Naive thymus-derived CD8-positive, alpha-beta T cell (primary cell): ENCODE results near the gene GPR152. TPM values are rescaled to one million over a fixed set of nuclear protein-coding genes. Genes with fewer than 3 reads are reported as not detected.

Experiments
- ATAC-seq, 2 donors: fragments of 150-1000 bp; cut with Tn5 transposase in 1 of 2; sonication (Bioruptor Pico), chemical (Tn5 transposase) in 1 of 2; 1 replicate in 1 of 2; 2 replicates in 1 of 2; pipeline ENCODE4 v1.10.0; 2021; ENCODE audit warnings: mild to moderate bottlenecking in 2 of 2, moderate library complexity in 2 of 2
- POLR2A ChIA-PET: fragments of 350-600 bp; sonication (Branson Sonifier 250); formaldehyde crosslinking; loops from one replicate; lab custom pipeline; 2021; ENCODE audit warnings: antibody characterized with exemption; lab: Charles Lee
- DNase-seq, 10 donors: peaks; one replicate each; pipeline versions ENCODE4 v3.0.0 to v3.0.0-alpha.2; 2020 to 2022
- H3K27ac Mint-ChIP-seq, 10 donors: one replicate each; pipeline ENCODE4 v1.8.0; 2020 to 2022; ENCODE audit warnings: mild to moderate bottlenecking in 10 of 10, mixed read lengths in 10 of 10, moderate library complexity in 4 of 10, inconsistent platforms in 1 of 10
- H3K27me3 Mint-ChIP-seq, 5 donors: one replicate each; pipeline ENCODE4 v1.8.0; 2021 to 2022; ENCODE audit warnings: mixed read lengths in 5 of 5
- H3K36me3 Mint-ChIP-seq, 3 donors: one replicate each; pipeline ENCODE4 v1.8.0; 2020 to 2022; ENCODE audit warnings: mixed read lengths in 3 of 3, mild to moderate bottlenecking in 2 of 3, inconsistent platforms in 1 of 3
- H3K4me1 Mint-ChIP-seq, 4 donors: one replicate each; pipeline ENCODE4 v1.8.0; 2021 to 2022; ENCODE audit warnings: mixed read lengths in 4 of 4
- H3K4me3 Mint-ChIP-seq, 10 donors: one replicate each; pipeline ENCODE4 v1.8.0; 2020 to 2022; ENCODE audit warnings: mild to moderate bottlenecking in 10 of 10, mixed read lengths in 10 of 10, moderate library complexity in 6 of 10, inconsistent platforms in 1 of 10
- H3K9me3 Mint-ChIP-seq, 9 donors: one replicate each; pipeline ENCODE4 v1.8.0; 2020 to 2022; ENCODE audit warnings: mixed read lengths in 9 of 9, mild to moderate bottlenecking in 3 of 9, inconsistent platforms in 1 of 9, moderate library complexity in 1 of 9
- polyA plus RNA-seq, 3 donors: library from polyadenylated mRNA; unstranded; fragments of 300-500 nt; fragmentation: Illumina TruSeq; gene quantifications; one replicate each; pipeline ENCODE4 v1.2.3, GENCODE V29; 2021
- total RNA-seq, 8 experiments: library from RNA in 2 of 8; stranded (reverse) in 2 of 8; gene quantifications; one replicate each; pipeline ENCODE4 v1.2.3 and lab custom pipeline; 2021 to 2026

The GPR152 gene
- total and polyA plus RNA-seq, 5 experiments from 2014 or later = 0.20 to 1.2 (median 0.86) TPM; not detected in 2

GRCh38 chr11:67418476-67419281 is 33.9 kb downstream of the GPR152 start:
- H3K27me3 Mint-ChIP-seq = no peaks in the 10 kb centered on the region
- POLR2A ChIA-PET = interaction anchor here (0.9 to 31.8 kb wide), 24 partner anchors 7 to 802 kb away, joined by 3 to 2390 read pairs (median 6); partner anchors contain the start of genes AIP, ANKRD13D, CLCF1 and CORO1B
- peak overlapping the region; percentile 86 to 100 (median 94) for H3K27ac Mint-ChIP-seq
- H3K9me3 Mint-ChIP-seq = no peaks in the 10 kb centered on the region
- ATAC-seq (peak; percentile 12 to 19), DNase-seq (peak in 7 of 10 donors; percentile 49 to 83 (median 65))
- H3K4me1 Mint-ChIP-seq = peaks cover 21 to 72% (median 64%) of the 10 kb centered on the region in 4 donors
- H3K36me3 Mint-ChIP-seq = peaks cover 0 to 2% (median 0%) of the 10 kb centered on the region in 3 donors
- H3K4me3 Mint-ChIP-seq = peak overlapping the region; percentile 76 to 94 (median 86)

- Mint-ChIP-seq H3K4me3 (peak overlapping the region; percentile 76 to 95 (median 89)), H3K27me3 (no peaks in the 10 kb centered on the region), H3K9me3 (no peaks in the 10 kb centered on the region), H3K36me3 (peaks cover 0 to 2% (median 0%) of the 10 kb centered on the region in 3 donors), H3K27ac (peak overlapping the region; percentile 86 to 100 (median 95)), H3K4me1 (peaks cover 26 to 78% (median 67%) of the 10 kb centered on the region in 4 donors)
- no peak for ATAC-seq
- DNase-seq = no peak
- POLR2A ChIA-PET = interaction anchor here (0.8 to 31.8 kb wide), 18 partner anchors 15 to 801 kb away, joined by 3 to 2390 read pairs (median 6); partner anchors contain the start of genes AIP, CLCF1, CORO1B and PITPNM1
Measured at GRCh38 chr11:67417425-67417824, 35.1 kb downstream of the GPR152 start.

- Mint-ChIP-seq H3K9me3 (no peaks in the 10 kb centered on the region), H3K4me3 (peak overlapping the region; percentile 76 to 96 (median 92)), H3K27ac (peak overlapping the region; percentile 83 to 100 (median 98)), H3K36me3 (peaks cover 0 to 2% (median 0%) of the 10 kb centered on the region in 3 donors), H3K27me3 (no peaks in the 10 kb centered on the region), H3K4me1 (peaks cover 30 to 83% (median 74%) of the 10 kb centered on the region in 4 donors)
- ATAC-seq (peak; percentile 61 to 68), DNase-seq (peak; percentile 80 to 96 (median 89))
- POLR2A ChIA-PET = interaction anchor here (0.9 to 31.8 kb wide), 14 partner anchors 16 to 91 kb away, joined by 3 to 2390 read pairs (median 24); partner anchors contain the start of genes AIP, CORO1B, PITPNM1 and POLD4
Measured at GRCh38 chr11:67416416-67417335, 35.9 kb downstream of the GPR152 start.

- Mint-ChIP-seq H3K9me3 (no peaks in the 10 kb centered on the region), H3K27me3 (no peaks in the 10 kb centered on the region), H3K4me1 (peaks cover 34 to 87% (median 78%) of the 10 kb centered on the region in 4 donors), H3K27ac (peak within 1 kb of the TSS; percentile 83 to 100 (median 98)), H3K36me3 (no peaks in the 10 kb centered on the region), H3K4me3 (peak within 1 kb of the TSS; percentile 84 to 96 (median 93))
- ATAC-seq = no peak
- POLR2A ChIA-PET = interaction anchor here (1.5 to 31.8 kb wide), 8 partner anchors 16 to 69 kb away, joined by 3 to 2390 read pairs (median 74); partner anchors contain the start of genes AIP, CORO1B, POLD4 and PPP1CA
- DNase-seq = no peak
Measured at GRCh38 chr11:67415501-67416304, 36.8 kb downstream of the GPR152 start, which contains the start of gene CARNS1. Gene CARNS1, plus strand, starts transcription at chr11:67415678. Its CDS starts 522 bp downstream, at chr11:67416200.

- POLR2A ChIA-PET = interaction anchor here (0.6 to 31.8 kb wide), 21 partner anchors 7 to 141 kb away, joined by 3 to 2390 read pairs (median 7); partner anchors contain the start of genes AIP, CDK2AP2, CORO1B and PITPNM1
- Mint-ChIP-seq H3K36me3 (peaks cover 0 to 6% (median 0%) of the 10 kb centered on the region in 3 donors), H3K27me3 (no peaks in the 10 kb centered on the region), H3K9me3 (no peaks in the 10 kb centered on the region), H3K4me3 (peak overlapping the region; percentile 32 to 96 (median 62)), H3K4me1 (peaks cover 41 to 91% (median 85%) of the 10 kb centered on the region in 4 donors), H3K27ac (peak overlapping the region; percentile 76 to 95 (median 88))
- ATAC-seq (no peak), DNase-seq (peak in 1 of 10 donors; percentile 29)
Measured at GRCh38 chr11:67413266-67413849, 39.2 kb downstream of the GPR152 start.

- H3K4me3 Mint-ChIP-seq = peak overlapping the region in 7 of 10 donors; percentile 48 to 98 (median 89)
- H3K27me3 Mint-ChIP-seq = no peaks in the 10 kb centered on the region
- H3K9me3 Mint-ChIP-seq = no peaks in the 10 kb centered on the region
- peaks cover 43 to 91% (median 85%) of the 10 kb centered on the region in 4 donors for H3K4me1 Mint-ChIP-seq
- ATAC-seq (no peak), DNase-seq (no peak)
- peaks cover 0 to 6% (median 2%) of the 10 kb centered on the region in 3 donors for H3K36me3 Mint-ChIP-seq
- POLR2A ChIA-PET = interaction anchor here (0.6 to 31.8 kb wide), 20 partner anchors 8 to 141 kb away, joined by 3 to 2390 read pairs (median 8); partner anchors contain the start of genes AIP, CDK2AP2, CORO1B and POLD4
- H3K27ac Mint-ChIP-seq = peak overlapping the region in 9 of 10 donors; percentile 75 to 98 (median 89)
Measured at GRCh38 chr11:67412495-67413179, 39.9 kb downstream of the GPR152 start.

- POLR2A ChIA-PET = interaction anchor here (0.9 to 31.8 kb wide), 20 partner anchors 9 to 141 kb away, joined by 3 to 2390 read pairs (median 6); partner anchors contain the start of genes AIP, CDK2AP2, CORO1B and PITPNM1
- peaks cover 48 to 92% (median 86%) of the 10 kb centered on the region in 4 donors for H3K4me1 Mint-ChIP-seq
- ATAC-seq (no peak), DNase-seq (no peak)
- H3K4me3 Mint-ChIP-seq = peak overlapping the region in 9 of 10 donors; percentile 25 to 98 (median 85)
- H3K27me3 Mint-ChIP-seq = no peaks in the 10 kb centered on the region
- H3K36me3 Mint-ChIP-seq = peaks cover 4 to 14% (median 10%) of the 10 kb centered on the region in 3 donors
- H3K9me3 Mint-ChIP-seq = no peaks in the 10 kb centered on the region
- peak overlapping the region in 9 of 10 donors; percentile 61 to 98 (median 89) for H3K27ac Mint-ChIP-seq
Measured at GRCh38 chr11:67411785-67412152, 40.8 kb downstream of the GPR152 start.

- Mint-ChIP-seq H3K27ac (peak overlapping the region; percentile 79 to 98 (median 90)), H3K9me3 (no peaks in the 10 kb centered on the region), H3K36me3 (peaks cover 4 to 20% (median 10%) of the 10 kb centered on the region in 3 donors), H3K27me3 (no peaks in the 10 kb centered on the region), H3K4me1 (peaks cover 45 to 92% (median 86%) of the 10 kb centered on the region in 4 donors), H3K4me3 (peak overlapping the region; percentile 25 to 98 (median 76))
- DNase-seq (no peak), ATAC-seq (no peak)
- POLR2A ChIA-PET = interaction anchor here (0.9 to 31.8 kb wide), 17 partner anchors 9 to 140 kb away, joined by 3 to 2390 read pairs (median 9); partner anchors contain the start of genes AIP, CORO1B, PITPNM1 and POLD4
Measured at GRCh38 chr11:67410984-67411784, 41.3 kb downstream of the GPR152 start.

- no peak for DNase-seq
- POLR2A ChIA-PET = interaction anchor here (1.0 to 31.8 kb wide), 9 partner anchors 10 to 140 kb away, joined by 3 to 2390 read pairs (median 49); partner anchors contain the start of genes AIP, CARNS1, CORO1B and PPP1CA
Measured at GRCh38 chr11:67410369-67410831, 42.1 kb downstream of the GPR152 start.

More at GRCh38 chr11:67410369-67410831, 42.1 kb downstream of the GPR152 start:
- Mint-ChIP-seq H3K4me3 (peak overlapping the region; percentile 71 to 98 (median 92)), H3K36me3 (peaks cover 4 to 27% (median 11%) of the 10 kb centered on the region in 3 donors), H3K27me3 (no peaks in the 10 kb centered on the region), H3K27ac (peak overlapping the region; percentile 81 to 98 (median 92)), H3K4me1 (peaks cover 44 to 96% (median 89%) of the 10 kb centered on the region in 4 donors), H3K9me3 (no peaks in the 10 kb centered on the region)
- no peak for ATAC-seq
